K562 (cell line): ENCODE data around the gene TSR3. TPM values are rescaled to one million over a fixed set of nuclear protein-coding genes. Genes with fewer than 3 reads are reported as not detected.
A peak's percentile ranks its signal among the peaks of the same experiment; 100 is the strongest.

Source experiments
- FIP1L1 ChIP-seq: fragments of 200-400 bp; formaldehyde crosslinking; IDR thresholded peaks from 2 replicates; pipeline ENCODE4 v1.6.1; 2018; ENCODE audit warnings: mild to moderate bottlenecking, low read depth, low read length; ENCODE audit not compliant: poor library complexity, severe bottlenecking
- FOXJ3 ChIP-seq: sonication (generic); formaldehyde crosslinking; IDR thresholded peaks from 2 replicates; pipeline ENCODE4 v1.4.0; 2020; ENCODE audit warnings: mild to moderate bottlenecking, missing genetic modification reagents
- SMAD3 ChIP-seq: fragments of 450-650 bp; formaldehyde crosslinking; conservative IDR thresholded peaks from 2 replicates; pipeline ENCODE4 v1.4.0; 2020; ENCODE audit warnings: mild to moderate bottlenecking
- SMARCC2 ChIP-seq: fragments of 450-650 bp; IDR thresholded peaks from 2 replicates; pipeline ENCODE4 v1.6.1; 2017; ENCODE audit warnings: antibody characterized with exemption, moderate library complexity, mild to moderate bottlenecking, low read depth
- SREBF1 ChIP-seq: fragments of 150-350 bp; IDR thresholded peaks from 2 replicates; pipeline ENCODE4 v1.6.1; 2014; ENCODE audit warnings: antibody characterized with exemption, low read depth, low read length, borderline replicate concordance
- SRSF3 ChIP-seq: fragments of 200-400 bp; formaldehyde crosslinking; IDR thresholded peaks from 2 replicates; pipeline ENCODE4 v1.6.1; 2016; ENCODE audit warnings: mild to moderate bottlenecking, low read length, moderate library complexity; ENCODE audit not compliant: insufficient read depth
- TCF7L2 ChIP-seq: fragments of 150-350 bp; IDR thresholded peaks from 2 replicates; pipeline ENCODE4 v1.6.1; 2016; ENCODE audit warnings: low read depth, mild to moderate bottlenecking, low read length, moderate library complexity
- ZNF584 ChIP-seq: fragments of 200-800 bp; sonication (Bioruptor generic); IDR thresholded peaks from 2 replicates; pipeline ENCODE4 v1.6.1; 2016; ENCODE audit warnings: low read depth, mild to moderate bottlenecking, missing genetic modification characterization, missing compliant biosample characterization
- polyA plus RNA-seq, 8 experiments: library from polyadenylated mRNA; depleted of rRNA in 4 of 8; stranded (reverse) in 5 of 8; unstranded in 3 of 8; fragments of >200 nt; fragmentation: Nextera tagmentation in 2 of 8; fragmentation: Illumina TruSeq in 1 of 8; extraction: Ambion mirVana in 2 of 8; extraction: Trizol in 1 of 8; gene quantifications; 2 replicates each; pipeline versions ENCODE4 v1.2.1 to v1.2.3, GENCODE V29; 2011 to 2014; ENCODE audit warnings: inconsistent platforms in 1 of 8, missing spikeins in 1 of 8
- total RNA-seq, 7 experiments: library from RNA; depleted of rRNA in 6 of 7; stranded (reverse); fragments of >200 nt in 6 of 7; fragmentation: Illumina TruSeq in 2 of 7; extraction: Trizol in 2 of 7; gene quantifications; 2 replicates each; pipeline versions ENCODE4 v1.2.1 to v1.2.3, GENCODE V29; 2011 to 2021; ENCODE audit warnings: low replicate concordance in 1 of 7
- TF ChIP-seq, protein P1 (sequence below): sonication (generic); formaldehyde crosslinking; IDR thresholded peaks from 2 replicates; pipeline ENCODE4 v1.8.0; 2023; ENCODE audit warnings: missing genetic modification reagents, mild to moderate bottlenecking, borderline replicate concordance
- TF ChIP-seq, protein P2 (sequence below): fragments of 250-450 bp; sonication (Bioruptor Pico); IDR thresholded peaks from 2 replicates; pipeline ENCODE4 v1.4.0; 2020; ENCODE audit warnings: mild to moderate bottlenecking, moderate library complexity

TSR3 gene
- total and polyA plus RNA-seq, 9 of the 15 experiments (the other 6 are each of a cell fraction or from before 2014, with no cell fraction given), result 1.5 to 74.8 (median 16.5) TPM

DNA sequence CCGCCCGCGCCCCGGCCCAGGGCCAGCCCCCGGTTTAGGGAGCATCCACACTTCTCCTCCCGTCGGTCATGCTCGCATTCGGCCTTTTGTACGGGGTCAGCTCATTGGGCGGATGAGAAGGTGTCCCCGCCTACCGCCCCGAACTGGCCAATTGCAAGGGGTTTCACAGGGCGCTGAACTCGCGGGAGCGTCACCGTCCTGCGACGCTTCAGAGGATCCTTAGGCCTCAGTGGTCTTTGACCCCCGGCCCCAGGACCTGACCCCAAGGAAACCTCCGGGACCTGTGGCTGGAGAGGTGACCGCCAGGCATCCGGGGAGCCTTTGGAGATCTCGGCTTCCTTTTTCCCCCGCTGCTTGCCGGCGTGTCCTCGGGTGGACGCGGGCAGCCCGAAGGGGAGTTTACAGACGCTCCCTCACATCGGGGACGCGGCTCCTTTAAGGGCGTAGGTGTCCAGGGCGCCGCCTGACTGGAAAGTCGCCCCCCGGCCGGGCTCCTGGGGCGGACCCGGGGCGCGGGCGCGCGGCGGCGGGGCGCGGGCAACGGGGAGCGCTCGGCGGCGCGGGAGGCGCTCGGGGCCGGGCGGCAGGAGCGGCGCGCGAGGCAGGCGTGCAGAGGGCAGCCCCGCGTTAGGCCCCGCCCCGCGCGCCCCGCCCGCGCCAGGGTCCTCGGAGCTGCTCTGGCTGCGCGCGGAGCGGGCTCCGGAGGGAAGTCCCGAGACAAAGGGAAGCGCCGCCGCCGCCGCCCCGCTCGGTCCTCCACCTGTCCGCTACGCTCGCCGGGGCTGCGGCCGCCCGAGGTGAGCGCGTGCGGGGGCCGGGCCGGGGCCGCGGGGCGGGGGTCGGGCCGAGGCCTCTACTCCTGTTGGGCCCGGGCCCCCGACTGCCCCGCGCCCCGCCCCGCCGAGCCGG, 42.4 kb downstream of the TSR3 start, which contains the start of gene UBE2I (continued):
- TF ChIP-seq FOXJ3 (no peak), SREBF1 (no peak), FIP1L1 (peak; percentile 75), SMAD3 (CRISPR knock-in tag) (peak; percentile 71; the same call in 1 of the 2 replicates), SRSF3 (no peak), ZNF584 (CRISPR knock-in tag) (no peak), TCF7L2 (no peak), SMARCC2 (no peak)
- TF ChIP-seq, protein P1, sequence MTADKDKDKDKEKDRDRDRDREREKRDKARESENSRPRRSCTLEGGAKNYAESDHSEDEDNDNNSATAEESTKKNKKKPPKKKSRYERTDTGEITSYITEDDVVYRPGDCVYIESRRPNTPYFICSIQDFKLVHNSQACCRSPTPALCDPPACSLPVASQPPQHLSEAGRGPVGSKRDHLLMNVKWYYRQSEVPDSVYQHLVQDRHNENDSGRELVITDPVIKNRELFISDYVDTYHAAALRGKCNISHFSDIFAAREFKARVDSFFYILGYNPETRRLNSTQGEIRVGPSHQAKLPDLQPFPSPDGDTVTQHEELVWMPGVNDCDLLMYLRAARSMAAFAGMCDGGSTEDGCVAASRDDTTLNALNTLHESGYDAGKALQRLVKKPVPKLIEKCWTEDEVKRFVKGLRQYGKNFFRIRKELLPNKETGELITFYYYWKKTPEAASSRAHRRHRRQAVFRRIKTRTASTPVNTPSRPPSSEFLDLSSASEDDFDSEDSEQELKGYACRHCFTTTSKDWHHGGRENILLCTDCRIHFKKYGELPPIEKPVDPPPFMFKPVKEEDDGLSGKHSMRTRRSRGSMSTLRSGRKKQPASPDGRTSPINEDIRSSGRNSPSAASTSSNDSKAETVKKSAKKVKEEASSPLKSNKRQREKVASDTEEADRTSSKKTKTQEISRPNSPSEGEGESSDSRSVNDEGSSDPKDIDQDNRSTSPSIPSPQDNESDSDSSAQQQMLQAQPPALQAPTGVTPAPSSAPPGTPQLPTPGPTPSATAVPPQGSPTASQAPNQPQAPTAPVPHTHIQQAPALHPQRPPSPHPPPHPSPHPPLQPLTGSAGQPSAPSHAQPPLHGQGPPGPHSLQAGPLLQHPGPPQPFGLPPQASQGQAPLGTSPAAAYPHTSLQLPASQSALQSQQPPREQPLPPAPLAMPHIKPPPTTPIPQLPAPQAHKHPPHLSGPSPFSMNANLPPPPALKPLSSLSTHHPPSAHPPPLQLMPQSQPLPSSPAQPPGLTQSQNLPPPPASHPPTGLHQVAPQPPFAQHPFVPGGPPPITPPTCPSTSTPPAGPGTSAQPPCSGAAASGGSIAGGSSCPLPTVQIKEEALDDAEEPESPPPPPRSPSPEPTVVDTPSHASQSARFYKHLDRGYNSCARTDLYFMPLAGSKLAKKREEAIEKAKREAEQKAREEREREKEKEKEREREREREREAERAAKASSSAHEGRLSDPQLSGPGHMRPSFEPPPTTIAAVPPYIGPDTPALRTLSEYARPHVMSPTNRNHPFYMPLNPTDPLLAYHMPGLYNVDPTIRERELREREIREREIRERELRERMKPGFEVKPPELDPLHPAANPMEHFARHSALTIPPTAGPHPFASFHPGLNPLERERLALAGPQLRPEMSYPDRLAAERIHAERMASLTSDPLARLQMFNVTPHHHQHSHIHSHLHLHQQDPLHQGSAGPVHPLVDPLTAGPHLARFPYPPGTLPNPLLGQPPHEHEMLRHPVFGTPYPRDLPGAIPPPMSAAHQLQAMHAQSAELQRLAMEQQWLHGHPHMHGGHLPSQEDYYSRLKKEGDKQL (CRISPR knock-in tag), result no peak
- TF ChIP-seq, protein P2, sequence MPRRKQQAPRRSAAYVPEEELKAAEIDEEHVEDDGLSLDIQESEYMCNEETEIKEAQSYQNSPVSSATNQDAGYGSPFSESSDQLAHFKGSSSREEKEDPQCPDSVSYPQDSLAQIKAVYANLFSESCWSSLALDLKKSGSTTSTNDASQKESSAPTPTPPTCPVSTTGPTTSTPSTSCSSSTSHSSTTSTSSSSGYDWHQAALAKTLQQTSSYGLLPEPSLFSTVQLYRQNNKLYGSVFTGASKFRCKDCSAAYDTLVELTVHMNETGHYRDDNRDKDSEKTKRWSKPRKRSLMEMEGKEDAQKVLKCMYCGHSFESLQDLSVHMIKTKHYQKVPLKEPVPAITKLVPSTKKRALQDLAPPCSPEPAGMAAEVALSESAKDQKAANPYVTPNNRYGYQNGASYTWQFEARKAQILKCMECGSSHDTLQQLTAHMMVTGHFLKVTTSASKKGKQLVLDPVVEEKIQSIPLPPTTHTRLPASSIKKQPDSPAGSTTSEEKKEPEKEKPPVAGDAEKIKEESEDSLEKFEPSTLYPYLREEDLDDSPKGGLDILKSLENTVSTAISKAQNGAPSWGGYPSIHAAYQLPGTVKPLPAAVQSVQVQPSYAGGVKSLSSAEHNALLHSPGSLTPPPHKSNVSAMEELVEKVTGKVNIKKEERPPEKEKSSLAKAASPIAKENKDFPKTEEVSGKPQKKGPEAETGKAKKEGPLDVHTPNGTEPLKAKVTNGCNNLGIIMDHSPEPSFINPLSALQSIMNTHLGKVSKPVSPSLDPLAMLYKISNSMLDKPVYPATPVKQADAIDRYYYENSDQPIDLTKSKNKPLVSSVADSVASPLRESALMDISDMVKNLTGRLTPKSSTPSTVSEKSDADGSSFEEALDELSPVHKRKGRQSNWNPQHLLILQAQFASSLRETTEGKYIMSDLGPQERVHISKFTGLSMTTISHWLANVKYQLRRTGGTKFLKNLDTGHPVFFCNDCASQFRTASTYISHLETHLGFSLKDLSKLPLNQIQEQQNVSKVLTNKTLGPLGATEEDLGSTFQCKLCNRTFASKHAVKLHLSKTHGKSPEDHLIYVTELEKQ, result no peak
